IMR-90 (cell line): ENCODE measurements around the gene CDKL4. TPM values are rescaled to one million over a fixed set of nuclear protein-coding genes. Genes with fewer than 3 reads are reported as not detected.

Experiments used
- ATAC-seq: fragments of 200-7000 bp; cut with Tn5 transposase; 2 replicates; pipeline ENCODE4 v1.9.1; 2020; ENCODE audit warnings: low read depth, mild to moderate bottlenecking, moderate library complexity
- BruUV-seq: library from RNA; stranded (reverse); fragments of 400-500 nt; replicated peaks from 2 replicates; lab custom pipeline; 2021; lab: Mats Ljungman, UMichigan
- CTCF ChIA-PET: fragments of 300-600 bp; formaldehyde crosslinking; extraction: SDS; loops from one replicate; lab custom pipeline; 2021; ENCODE audit warnings: antibody characterized with exemption; lab: Yijun Ruan, JAX
- POLR2A ChIA-PET: fragments of 300-600 bp; sonication (Branson Sonifier 250); formaldehyde crosslinking; loops from one replicate; lab custom pipeline; 2022; ENCODE audit warnings: antibody characterized with exemption; ENCODE audit not compliant: unreplicated experiment; lab: Charles Lee
- DNase-seq: peaks from one replicate; pipeline ENCODE4 v3.0.0; 2013
- H2AFZ ChIP-seq: replicated peaks from 2 replicates; pipeline ENCODE3; 2013; ENCODE audit warnings: low read length, mild to moderate bottlenecking; ENCODE audit not compliant: poor library complexity
- H2AK5ac ChIP-seq: 2 replicates; pipeline ENCODE4 v1.6.1; 2013; ENCODE audit warnings: low read depth, low read length, inconsistent platforms
- H2AK9ac ChIP-seq: replicated peaks from 2 replicates; pipeline ENCODE3; 2013; ENCODE audit warnings: mild to moderate bottlenecking, low read depth, low read length, moderate library complexity; ENCODE audit not compliant: poor library complexity
- H2BK120ac ChIP-seq: 2 replicates; pipeline ENCODE4 v1.6.1; 2013; ENCODE audit warnings: low read depth, low read length, inconsistent platforms
- H2BK15ac ChIP-seq: 3 replicates; pipeline ENCODE4 v1.6.1; 2013; ENCODE audit warnings: low read depth, low read length, inconsistent platforms
- H2BK20ac ChIP-seq: 2 replicates; pipeline ENCODE4 v1.6.1; 2013; ENCODE audit warnings: low read depth, mild to moderate bottlenecking, inconsistent platforms, low read length, moderate library complexity
- H2BK5ac ChIP-seq: 2 replicates; pipeline ENCODE4 v1.6.1; 2013; ENCODE audit warnings: mild to moderate bottlenecking, low read depth, low read length, inconsistent platforms; ENCODE audit not compliant: poor library complexity, severe bottlenecking
- H3K14ac ChIP-seq: replicated peaks from 2 replicates; pipeline ENCODE4 v1.6.1; 2013; ENCODE audit warnings: low read depth, low read length, inconsistent platforms
- H3K18ac ChIP-seq: 2 replicates; pipeline ENCODE4 v1.6.1; 2013; ENCODE audit warnings: low read depth, low read length, control low read depth
- H3K23ac ChIP-seq: 2 replicates; pipeline ENCODE4 v1.6.1; 2013; ENCODE audit warnings: low read depth, low read length, inconsistent platforms
- H3K27ac ChIP-seq: 2 replicates; pipeline ENCODE4 v1.5.1; 2013; ENCODE audit warnings: mild to moderate bottlenecking, control low read depth, low read length; ENCODE audit not compliant: insufficient read depth
- H3K27me3 ChIP-seq: 2 replicates; pipeline ENCODE4 v1.6.1; 2013; ENCODE audit warnings: low read length; ENCODE audit not compliant: control insufficient read depth, insufficient read depth
- H3K36me3 ChIP-seq: 2 replicates; pipeline ENCODE4 v1.6.1; 2013; ENCODE audit warnings: low read length, mixed read lengths; ENCODE audit not compliant: control insufficient read depth, insufficient read depth
- H3K4ac ChIP-seq: 2 replicates; pipeline ENCODE4 v1.6.1; 2013; ENCODE audit warnings: low read depth, low read length, inconsistent platforms
- H3K4me1 ChIP-seq: 2 replicates; pipeline ENCODE4 v1.6.1; 2013; ENCODE audit warnings: low read length, mixed read lengths; ENCODE audit not compliant: control insufficient read depth, insufficient read depth
- H3K4me2 ChIP-seq: 2 replicates; pipeline ENCODE4 v1.6.1; 2013; ENCODE audit warnings: low read depth, mild to moderate bottlenecking, control low read depth, low read length, moderate library complexity
- H3K4me3 ChIP-seq: 2 replicates; pipeline ENCODE4 v1.5.1; 2013; ENCODE audit warnings: low read depth, mild to moderate bottlenecking, control low read depth, low read length, moderate library complexity; ENCODE audit not compliant: insufficient read depth
- H3K56ac ChIP-seq: 2 replicates; pipeline ENCODE4 v1.6.1; 2013; ENCODE audit warnings: low read length, inconsistent platforms; ENCODE audit not compliant: insufficient read depth; ENCODE audit errors: extremely low read depth
- H3K79me1 ChIP-seq, 2 experiments: 2 replicates each; pipeline ENCODE4 v1.6.1; 2013; ENCODE audit warnings: low read length in 2 of 2, inconsistent platforms in 1 of 2, low read depth in 1 of 2
- H3K9ac ChIP-seq: 2 replicates; pipeline ENCODE4 v1.6.1; 2013; ENCODE audit warnings: low read depth, low read length, control low read depth
- H3K9me1 ChIP-seq: 2 replicates; pipeline ENCODE4 v1.6.1; 2013; ENCODE audit warnings: low read length, inconsistent platforms; ENCODE audit not compliant: insufficient read depth
- H3K9me3 ChIP-seq: 2 replicates; pipeline ENCODE4 v1.6.1; 2013; ENCODE audit warnings: low read length; ENCODE audit not compliant: control insufficient read depth, insufficient read depth
- H4K20me1 ChIP-seq: 2 replicates; pipeline ENCODE4 v1.6.1; 2013; ENCODE audit warnings: low read length, inconsistent platforms; ENCODE audit not compliant: insufficient read depth
- H4K5ac ChIP-seq: 2 replicates; pipeline ENCODE4 v1.6.1; 2013; ENCODE audit warnings: mild to moderate bottlenecking, low read depth, low read length, control low read depth
- H4K8ac ChIP-seq, 2 experiments: 2 replicates each; pipeline ENCODE4 v1.6.1; 2013; ENCODE audit warnings: low read depth in 2 of 2, low read length in 2 of 2, control low read depth in 1 of 2, inconsistent platforms in 1 of 2
- H4K91ac ChIP-seq: 2 replicates; pipeline ENCODE4 v1.6.1; 2013; ENCODE audit warnings: low read depth, low read length, inconsistent platforms; ENCODE audit not compliant: insufficient read depth
- BHLHE40 ChIP-seq: fragments of 150-350 bp; IDR thresholded peaks from 2 replicates; pipeline ENCODE4 v1.6.1; 2016; ENCODE audit warnings: mild to moderate bottlenecking, low read depth, low read length
- MAFK ChIP-seq: IDR thresholded peaks from 2 replicates; pipeline ENCODE4 v1.6.1; 2012; ENCODE audit warnings: low read depth, low read length, improper control_type of control experiment
- MAZ ChIP-seq: IDR thresholded peaks from 2 replicates; pipeline ENCODE4 v1.6.1; 2012; ENCODE audit warnings: low read depth, mild to moderate bottlenecking, low read length, improper control_type of control experiment, moderate library complexity, borderline replicate concordance
- POLR2A ChIP-seq: IDR thresholded peaks from 2 replicates; pipeline ENCODE4 v1.6.1; 2012; ENCODE audit warnings: mild to moderate bottlenecking, low read depth, low read length
- RAD21 ChIP-seq: IDR thresholded peaks from 2 replicates; pipeline ENCODE4 v1.6.1; 2012; ENCODE audit warnings: low read length, improper control_type of control experiment
- RCOR1 ChIP-seq: IDR thresholded peaks from 2 replicates; pipeline ENCODE4 v1.6.1; 2012; ENCODE audit warnings: mild to moderate bottlenecking, low read length, improper control_type of control experiment; ENCODE audit not compliant: insufficient replicate concordance
- USF2 ChIP-seq: fragments of 150-350 bp; IDR thresholded peaks from 2 replicates; pipeline ENCODE4 v1.6.1; 2017; ENCODE audit warnings: mild to moderate bottlenecking, antibody characterized with exemption, low read length, low read depth
- WGBS, 2 experiments: methylation state at CpG; one replicate each; pipeline versions ENCODE4 v1.1.5 to v1.1.7; 2013; ENCODE audit warnings: missing lambda C conversion rate in 2 of 2; ENCODE audit not compliant: insufficient read length in 1 of 2; ENCODE audit errors: extremely low coverage in 2 of 2; 5-methylcytosine and 5-hydroxymethylcytosine counted together
- dilution Hi-C: fragments of 300-500 bp; cut with HindIII; formaldehyde crosslinking; loops from one replicate; pipeline ENCODE4 v1.14.3; 2018; ENCODE audit warnings: low sequenced_read_pairs; ENCODE audit not compliant: unreplicated experiment
- in situ Hi-C: fragments of 300-500 bp; cut with MboI; formaldehyde crosslinking; loops from 3 replicates; pipeline ENCODE4 v1.14.3; 2019; ENCODE audit warnings: low sequenced_read_pairs, inconsistent platforms, mixed read lengths
- intact Hi-C: fragments of 100-400 bp; cut with micrococcal nuclease; formaldehyde crosslinking; loops from 2 replicates; pipeline ENCODE4 v1.10.0; 2022
- polyA plus RNA-seq, 3 experiments: library from polyadenylated mRNA; depleted of rRNA; stranded (reverse); fragments of >200 nt; gene quantifications; 2 replicates each; pipeline ENCODE4 v1.2.3, GENCODE V29; 2012; ENCODE audit warnings: low replicate concordance in 1 of 3
- total RNA-seq: library from RNA; depleted of rRNA; stranded (reverse); fragments of >200 nt; gene quantifications from 2 replicates; pipeline ENCODE4 v1.2.3, GENCODE V29; 2012
- TF ChIP-seq, protein P1 (sequence below): fragments of 150-350 bp; IDR thresholded peaks from 2 replicates; pipeline ENCODE4 v1.6.1; 2016; ENCODE audit warnings: low read depth, mild to moderate bottlenecking, low read length, moderate library complexity, borderline replicate concordance

The CDKL4 gene
- total and polyA plus RNA-seq, 2 of the 4 experiments (the other 2 are of a cell fraction), result not detected

DNA sequence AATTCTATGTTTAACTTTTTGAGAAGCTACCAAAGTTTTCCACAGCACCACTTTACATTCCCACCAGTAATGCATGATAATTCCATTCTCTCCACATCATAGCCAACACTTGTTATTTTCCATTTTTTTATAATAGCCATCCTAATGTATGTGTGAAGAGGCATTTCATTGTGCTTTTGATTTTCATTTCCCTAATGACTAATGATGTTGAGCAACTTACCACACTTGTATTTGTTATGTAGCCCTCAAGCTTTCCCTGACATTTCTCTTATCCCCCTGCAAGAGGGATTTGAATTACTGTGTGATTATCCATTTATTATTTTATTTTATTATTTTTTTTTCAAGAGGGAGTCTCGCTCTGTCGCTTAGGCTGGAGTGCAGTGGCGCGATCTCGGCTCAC lies 99.4 kb downstream of the CDKL4 start:
- H3K27me3 ChIP-seq, result peaks cover 3% of the 10 kb centered on the region; the same call in 1 of the 2 replicates
- no peak overlapping the region for H2BK120ac ChIP-seq
- H3K4me3 ChIP-seq, result no peak overlapping the region
- intact Hi-C loops (no loop called here), in situ Hi-C loops (no loop called here), dilution Hi-C loops (no loop called here)
- H3K79me1 ChIP-seq, result no peaks in the 10 kb centered on the region
- no TSS peak for BruUV-seq
- H2AK9ac ChIP-seq, result no peak overlapping the region
- H4K8ac ChIP-seq, result no peak overlapping the region
- H3K56ac ChIP-seq, result no peak overlapping the region
- H3K23ac ChIP-seq, result no peak overlapping the region
- POLR2A ChIA-PET, result no interaction called here
- no peaks in the 10 kb centered on the region for H3K9me3 ChIP-seq
- no peak overlapping the region for H4K5ac ChIP-seq
- no peak overlapping the region for H2AFZ ChIP-seq
- no peaks in the 10 kb centered on the region for H3K36me3 ChIP-seq
- no peak overlapping the region for H3K9ac ChIP-seq
- H3K18ac ChIP-seq, result no peak overlapping the region
- ATAC-seq (no peak), DNase-seq (no peak)
- no peak overlapping the region for H3K14ac ChIP-seq
- H3K9me1 ChIP-seq, result no peaks in the 10 kb centered on the region
- H2BK15ac ChIP-seq, result no peak overlapping the region
- H2BK5ac ChIP-seq, result no peak overlapping the region
- no peak overlapping the region for H2BK20ac ChIP-seq
- WGBS, 2 experiments, result no CpG with 5 or more reads among the region's 5 CpGs
- H3K4ac ChIP-seq, result no peak overlapping the region
- TF ChIP-seq MAFK, result no peak
- no peak for TF ChIP-seq USF2
- no peak for TF ChIP-seq RCOR1
- TF ChIP-seq, protein P1, sequence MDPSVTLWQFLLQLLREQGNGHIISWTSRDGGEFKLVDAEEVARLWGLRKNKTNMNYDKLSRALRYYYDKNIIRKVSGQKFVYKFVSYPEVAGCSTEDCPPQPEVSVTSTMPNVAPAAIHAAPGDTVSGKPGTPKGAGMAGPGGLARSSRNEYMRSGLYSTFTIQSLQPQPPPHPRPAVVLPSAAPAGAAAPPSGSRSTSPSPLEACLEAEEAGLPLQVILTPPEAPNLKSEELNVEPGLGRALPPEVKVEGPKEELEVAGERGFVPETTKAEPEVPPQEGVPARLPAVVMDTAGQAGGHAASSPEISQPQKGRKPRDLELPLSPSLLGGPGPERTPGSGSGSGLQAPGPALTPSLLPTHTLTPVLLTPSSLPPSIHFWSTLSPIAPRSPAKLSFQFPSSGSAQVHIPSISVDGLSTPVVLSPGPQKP, result no peak
- TF ChIP-seq BHLHE40, result no peak
- TF ChIP-seq MAZ, result no peak
- TF ChIP-seq RAD21, result no peak
- no peak for TF ChIP-seq POLR2A
- no peak overlapping the region for H4K91ac ChIP-seq
- no peaks in the 10 kb centered on the region for H4K20me1 ChIP-seq
- H2AK5ac ChIP-seq, result no peak overlapping the region
- no peaks in the 10 kb centered on the region for H3K4me1 ChIP-seq
- H3K4me2 ChIP-seq, result no peak overlapping the region
- CTCF ChIA-PET, result no interaction called here
- no peak overlapping the region for H3K27ac ChIP-seq
